ENCODE data around the gene ADPRM. TPM values are rescaled to one million over a fixed set of nuclear protein-coding genes. Genes with fewer than 3 reads are reported as not detected.

ADPRM gene, protein sequence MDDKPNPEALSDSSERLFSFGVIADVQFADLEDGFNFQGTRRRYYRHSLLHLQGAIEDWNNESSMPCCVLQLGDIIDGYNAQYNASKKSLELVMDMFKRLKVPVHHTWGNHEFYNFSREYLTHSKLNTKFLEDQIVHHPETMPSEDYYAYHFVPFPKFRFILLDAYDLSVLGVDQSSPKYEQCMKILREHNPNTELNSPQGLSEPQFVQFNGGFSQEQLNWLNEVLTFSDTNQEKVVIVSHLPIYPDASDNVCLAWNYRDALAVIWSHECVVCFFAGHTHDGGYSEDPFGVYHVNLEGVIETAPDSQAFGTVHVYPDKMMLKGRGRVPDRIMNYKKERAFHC
- total RNA-seq, result 1 to 10 TPM; 6.2 to 6.5 TPM
- 10 to 100 TPM; 18.8 to 25.7 (median 21.1) TPM for polyA plus RNA-seq (ENCODE audit: insufficient read length in 6 of 6)
- long read RNA-seq, donor 1, partial matches to known transcripts, result 0 of 5 reads
- long read RNA-seq, donor 1, other reads (novel, unspliced or antisense), result 0 of 5 reads
- long read RNA-seq, donor 2, partial matches to known transcripts, result 5 of 22 reads
- long read RNA-seq, donor 2, other reads (novel, unspliced or antisense), result 12 of 22 reads
- long read RNA-seq, donor 3, partial matches to known transcripts, result 0 of 4 reads
- long read RNA-seq, donor 3, other reads (novel, unspliced or antisense), result 0 of 4 reads
- long read RNA-seq, donor 4, partial matches to known transcripts, result 0 of 5 reads
- long read RNA-seq, donor 4, other reads (novel, unspliced or antisense), result 1 of 5 reads
- long read RNA-seq, donor 5, partial matches to known transcripts, result 0 of 1 reads
- long read RNA-seq, donor 5, other reads (novel, unspliced or antisense), result 0 of 1 reads
- long read RNA-seq, donor 6, transcript ADPRM-201 (4 exons, 1,209 nt), result major isoform, 5 of 19 reads
- long read RNA-seq, donor 6, partial matches to known transcripts, result 0 of 19 reads
- long read RNA-seq, donor 6, other reads (novel, unspliced or antisense), result 12 of 19 reads
- long read RNA-seq, donor 7, partial matches to known transcripts, result 0 of 11 reads
- long read RNA-seq, donor 7, other reads (novel, unspliced or antisense), result 7 of 11 reads
- long read RNA-seq, donor 8, partial matches to known transcripts, result 0 of 1 reads
- long read RNA-seq, donor 8, other reads (novel, unspliced or antisense), result 0 of 1 reads
- long read RNA-seq, donor 9, result 0 reads
- long read RNA-seq, donor 10, partial matches to known transcripts, result 0 of 6 reads
- long read RNA-seq, donor 10, other reads (novel, unspliced or antisense), result 2 of 6 reads
- long read RNA-seq, donor 11, result 0 reads
- long read RNA-seq, donor 12, partial matches to known transcripts, result 25 of 39 reads
- long read RNA-seq, donor 12, other reads (novel, unspliced or antisense), result 9 of 39 reads

DNA sequence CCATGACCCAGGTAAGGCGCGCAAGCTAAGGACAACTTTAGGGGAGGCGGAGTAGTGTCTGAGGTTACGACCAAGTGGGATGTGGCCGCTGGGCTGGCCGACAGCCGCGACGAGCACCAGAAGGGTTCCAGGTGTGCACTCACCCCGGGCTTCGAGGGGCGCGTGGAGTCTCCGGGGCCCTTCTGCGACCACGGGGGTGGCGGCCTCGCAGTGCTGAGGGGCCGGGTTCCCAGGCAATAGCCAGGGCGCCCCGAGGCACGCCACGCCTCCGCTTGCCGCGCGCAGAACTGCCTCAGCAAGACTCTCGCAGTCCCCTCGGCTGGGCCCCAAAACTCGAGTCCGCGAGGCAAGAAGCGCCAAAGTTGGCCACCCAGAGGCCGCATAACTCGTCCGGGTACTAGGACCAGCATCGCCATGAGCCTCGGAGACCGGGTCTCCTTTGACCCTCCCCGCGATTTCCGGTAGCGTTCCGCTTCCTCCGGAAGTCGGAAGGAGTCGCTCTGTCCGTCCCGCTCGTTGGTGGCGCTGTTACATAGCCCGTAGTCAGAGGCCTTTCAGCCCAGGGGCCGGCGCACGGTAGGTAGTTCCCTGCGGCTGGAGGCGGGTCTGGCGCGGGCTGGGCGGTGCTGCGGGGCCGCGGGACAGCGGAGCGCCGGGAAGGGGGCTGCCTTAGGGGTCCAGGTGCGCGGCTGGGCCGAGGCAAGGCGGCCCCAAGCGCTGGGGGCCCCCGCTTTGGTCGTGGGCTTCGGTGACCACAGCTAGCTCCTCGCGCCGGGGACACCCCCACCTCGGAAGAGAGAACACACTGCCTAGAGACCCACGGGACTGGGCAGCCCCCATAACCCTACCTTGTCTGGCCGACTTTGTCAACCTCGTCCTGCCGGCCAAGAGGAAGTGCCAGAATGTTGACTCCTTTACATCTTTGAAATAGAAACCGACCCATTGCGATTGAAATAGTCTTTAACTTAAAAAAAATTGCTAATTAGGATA is at the start of gene ADPRM, which contains the start of gene SCO1:
Gene ADPRM (plus strand): TSS at position 503 of the 990 bp plus-strand sequence. CDS start 7,333 bp downstream, outside the sequence.
Gene SCO1 (minus strand): TSS at position 442 of the 990 bp plus-strand sequence. CDS start 26 bp downstream, at position 416.
- H3K36me3 ChIP-seq, result peaks cover 0 to 32% of the 10 kb centered on the region in 2 donors
- H3K4me1 ChIP-seq, result peaks cover 7 to 35% of the 10 kb centered on the region in 2 donors
- no peaks in the 10 kb centered on the region for H3K9me3 ChIP-seq
- peak; percentile 89 to 98 (median 96) for DNase-seq
- TF ChIP-seq, protein P1, sequence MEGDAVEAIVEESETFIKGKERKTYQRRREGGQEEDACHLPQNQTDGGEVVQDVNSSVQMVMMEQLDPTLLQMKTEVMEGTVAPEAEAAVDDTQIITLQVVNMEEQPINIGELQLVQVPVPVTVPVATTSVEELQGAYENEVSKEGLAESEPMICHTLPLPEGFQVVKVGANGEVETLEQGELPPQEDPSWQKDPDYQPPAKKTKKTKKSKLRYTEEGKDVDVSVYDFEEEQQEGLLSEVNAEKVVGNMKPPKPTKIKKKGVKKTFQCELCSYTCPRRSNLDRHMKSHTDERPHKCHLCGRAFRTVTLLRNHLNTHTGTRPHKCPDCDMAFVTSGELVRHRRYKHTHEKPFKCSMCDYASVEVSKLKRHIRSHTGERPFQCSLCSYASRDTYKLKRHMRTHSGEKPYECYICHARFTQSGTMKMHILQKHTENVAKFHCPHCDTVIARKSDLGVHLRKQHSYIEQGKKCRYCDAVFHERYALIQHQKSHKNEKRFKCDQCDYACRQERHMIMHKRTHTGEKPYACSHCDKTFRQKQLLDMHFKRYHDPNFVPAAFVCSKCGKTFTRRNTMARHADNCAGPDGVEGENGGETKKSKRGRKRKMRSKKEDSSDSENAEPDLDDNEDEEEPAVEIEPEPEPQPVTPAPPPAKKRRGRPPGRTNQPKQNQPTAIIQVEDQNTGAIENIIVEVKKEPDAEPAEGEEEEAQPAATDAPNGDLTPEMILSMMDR (IDR thresholded peaks at IDR 0.05), result peak; percentile 27 to 36
- intact Hi-C loops (cut with DNase I), result no loop called here
- no peaks in the 10 kb centered on the region for H3K27me3 ChIP-seq
- H3K27ac ChIP-seq, result peak within 1 kb of the TSS; percentile 94 to 96
- peak within 1 kb of the TSS; percentile 88 to 98 for H3K4me3 ChIP-seq
- ATAC-seq, result peak; percentile 99

DNA sequence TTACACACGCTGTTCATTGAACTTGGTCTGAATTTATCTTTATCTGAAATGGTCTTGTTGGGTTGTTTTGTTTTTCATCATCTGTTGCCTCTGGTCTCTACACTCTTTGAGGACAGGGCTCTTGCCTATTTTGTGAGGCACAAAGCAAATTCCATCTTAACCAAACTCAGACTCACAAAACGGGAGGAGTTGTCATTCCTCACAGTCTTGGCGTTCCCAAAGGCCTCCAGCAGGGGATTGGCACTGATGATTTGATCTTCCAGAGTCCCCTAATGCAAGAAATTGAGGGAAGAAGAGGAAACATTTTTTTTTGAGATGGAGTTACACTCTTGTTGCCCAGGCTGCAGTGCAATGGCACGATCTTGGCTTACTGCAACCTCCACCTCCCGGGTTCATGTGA is 49.0 kb upstream of the ADPRM start:
- Histone ChIP-seq H3K9me3 (no peaks in the 10 kb centered on the region), H3K4me1 (peaks cover 0 to 6% of the 10 kb centered on the region in 2 donors), H3K36me3 (peaks cover 0 to 10% of the 10 kb centered on the region in 2 donors), H3K4me3 (no peak overlapping the region), H3K27ac (no peak overlapping the region), H3K27me3 (no peaks in the 10 kb centered on the region)
- ATAC-seq (no peak), DNase-seq (no peak)
- intact Hi-C loops (cut with DNase I), result no loop called here
- TF ChIP-seq, protein P1 (IDR thresholded peaks at IDR 0.05), result no peak

DNA sequence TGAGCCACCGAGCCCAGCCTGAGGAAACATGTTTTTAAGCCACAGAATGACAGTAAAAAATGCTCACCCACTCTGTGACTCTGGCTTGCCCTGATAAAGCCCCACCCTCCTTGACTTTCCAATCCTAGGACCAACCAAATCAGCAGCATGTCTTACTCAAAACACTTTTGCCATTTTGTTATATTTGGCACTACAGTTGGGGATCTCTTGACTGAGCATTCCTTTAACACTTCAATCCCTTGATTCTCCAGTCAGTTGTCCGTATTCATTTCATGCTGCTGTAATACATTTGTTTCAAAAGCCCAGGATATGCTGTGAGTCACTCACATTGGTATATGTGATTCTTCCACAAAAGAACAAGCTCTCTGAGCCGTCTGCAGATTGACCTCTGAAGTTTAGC is 48.4 kb upstream of the ADPRM start:
- Histone ChIP-seq H3K27ac (no peak overlapping the region), H3K4me3 (no peak overlapping the region)
- TF ChIP-seq, protein P1 (IDR thresholded peaks at IDR 0.05), result no peak

DNA sequence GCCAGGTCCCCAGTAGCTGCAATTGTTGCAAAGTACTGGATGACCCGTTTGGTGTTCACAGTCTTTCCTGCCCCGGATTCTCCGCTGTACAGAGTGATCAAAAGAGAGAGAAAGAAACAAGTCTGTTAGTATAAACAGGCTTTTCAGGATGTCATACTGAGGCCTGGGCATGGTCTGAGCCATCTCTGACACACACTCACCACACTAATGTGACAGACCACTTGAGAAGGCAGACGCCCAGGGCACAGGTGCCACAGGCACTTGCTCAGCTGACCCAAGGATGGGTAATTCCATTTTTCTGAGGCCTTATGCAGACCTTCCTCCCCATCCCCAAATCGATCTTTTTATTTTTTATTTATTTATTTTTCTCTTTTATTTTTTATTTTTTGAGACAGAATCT is 47.8 kb upstream of the ADPRM start:
- TF ChIP-seq, protein P1 (IDR thresholded peaks at IDR 0.05), result no peak
- DNase-seq (no peak), ATAC-seq (no peak)
- H3K27me3 ChIP-seq, result no peaks in the 10 kb centered on the region
- intact Hi-C loops (cut with DNase I), result no loop called here
- H3K36me3 ChIP-seq, result peaks cover 0 to 3% of the 10 kb centered on the region in 2 donors
- H3K4me1 ChIP-seq, result peaks cover 0 to 7% of the 10 kb centered on the region in 2 donors
- no peak overlapping the region for H3K27ac ChIP-seq
- H3K4me3 ChIP-seq, result no peak overlapping the region
- no peaks in the 10 kb centered on the region for H3K9me3 ChIP-seq

More for the DNA sequence above, 48.4 kb upstream of the ADPRM start:
- Histone ChIP-seq H3K27me3 (no peaks in the 10 kb centered on the region), H3K36me3 (peaks cover 0 to 8% of the 10 kb centered on the region in 2 donors), H3K9me3 (no peaks in the 10 kb centered on the region), H3K4me1 (peaks cover 0 to 7% of the 10 kb centered on the region in 2 donors)
- intact Hi-C loops (cut with DNase I), result no loop called here
- ATAC-seq, result no peak
- no peak for DNase-seq

Measured in left lung (tissue), 14 donors.